GM23338 (cell line): Measurements from ENCODE around the gene SUSD1. TPM values are rescaled to one million over a fixed set of nuclear protein-coding genes. Genes with fewer than 3 reads are reported as not detected.

Experiments
- ATAC-seq: fragments of 200-7000 bp; cut with Tn5 transposase; 3 replicates; pipeline ENCODE4 v1.9.1; 2020
- DNase-seq: peaks from one replicate; pipeline ENCODE4 v3.0.0-alpha.2; 2015; ENCODE audit warnings: low spot score
- H2AFZ ChIP-seq: fragments of 200-600 bp; sonication (generic); 2 replicates; pipeline ENCODE4 v1.8.0; 2016; ENCODE audit warnings: antibody characterized with exemption, mild to moderate bottlenecking, moderate library complexity
- H3F3A ChIP-seq: fragments of 200-600 bp; sonication (generic); replicated peaks from 2 replicates; pipeline ENCODE4 v1.8.0; 2017; ENCODE audit warnings: antibody characterized with exemption, mixed run types, low read depth
- H3K27ac ChIP-seq: fragments of 200-600 bp; sonication (generic); 2 replicates; pipeline ENCODE4 v1.6.1; 2016; ENCODE audit warnings: low read depth
- H3K27me3 ChIP-seq: fragments of 200-600 bp; sonication (generic); 2 replicates; pipeline ENCODE4 v1.8.0; 2016; ENCODE audit warnings: mild to moderate bottlenecking, mixed run types, moderate library complexity; ENCODE audit not compliant: insufficient read depth
- H3K36me3 ChIP-seq: fragments of 200-600 bp; sonication (generic); 2 replicates; pipeline ENCODE4 v1.8.0; 2016; ENCODE audit warnings: mild to moderate bottlenecking; ENCODE audit not compliant: insufficient read depth
- H3K4me1 ChIP-seq: fragments of 200-600 bp; sonication (generic); 2 replicates; pipeline ENCODE4 v1.8.0; 2016; ENCODE audit warnings: mild to moderate bottlenecking, moderate library complexity; ENCODE audit not compliant: insufficient read depth
- H3K4me2 ChIP-seq: fragments of 200-600 bp; sonication (generic); 2 replicates; pipeline ENCODE4 v1.7.1; 2017; ENCODE audit warnings: mixed run types
- H3K4me3 ChIP-seq: fragments of 200-600 bp; sonication (generic); 2 replicates; pipeline ENCODE4 v1.6.1; 2016; ENCODE audit warnings: mixed run types
- H3K79me2 ChIP-seq: fragments of 200-600 bp; sonication (generic); replicated peaks from 2 replicates; pipeline ENCODE4 v1.8.0; 2017; ENCODE audit warnings: mild to moderate bottlenecking; ENCODE audit not compliant: insufficient read depth
- H3K9me2 ChIP-seq: fragments of 200-600 bp; sonication (generic); 2 replicates; pipeline ENCODE4 v1.8.0; 2017; ENCODE audit not compliant: insufficient read depth
- H4K20me1 ChIP-seq: fragments of 200-600 bp; sonication (generic); replicated peaks from 2 replicates; pipeline ENCODE4 v1.8.0; 2017; ENCODE audit warnings: mild to moderate bottlenecking; ENCODE audit not compliant: insufficient read depth
- H3K27ac Mint-ChIP-seq: 2 replicates; pipeline ENCODE4 v1.8.0; 2020; ENCODE audit warnings: inconsistent platforms, mild to moderate bottlenecking, moderate library complexity, mixed read lengths
- H3K27me3 Mint-ChIP-seq: 3 replicates; pipeline ENCODE4 v1.8.0; 2022; ENCODE audit warnings: low read depth, mild to moderate bottlenecking, moderate library complexity, mixed read lengths, inconsistent platforms; ENCODE audit not compliant: insufficient read depth, poor library complexity
- H3K36me3 Mint-ChIP-seq: 3 replicates; pipeline ENCODE4 v1.8.0; 2021; ENCODE audit warnings: low read depth, mild to moderate bottlenecking, inconsistent platforms, moderate library complexity, mixed read lengths
- H3K4me1 Mint-ChIP-seq: 3 replicates; pipeline ENCODE4 v1.8.0; 2020; ENCODE audit warnings: mild to moderate bottlenecking, inconsistent platforms, mixed read lengths
- H3K4me3 Mint-ChIP-seq: 3 replicates; pipeline ENCODE4 v1.8.0; 2021; ENCODE audit warnings: moderate library complexity, mild to moderate bottlenecking, inconsistent platforms, mixed read lengths
- H3K9me3 Mint-ChIP-seq: 3 replicates; pipeline ENCODE4 v1.8.0; 2020; ENCODE audit warnings: moderate library complexity, mild to moderate bottlenecking, inconsistent platforms, mixed read lengths
- CTCF ChIP-seq, 2 experiments: fragments of 200-600 bp in 1 of 2; sonication (generic) in 1 of 2; conservative IDR thresholded peaks; 2 replicates each; pipeline versions ENCODE4 v1.5.1 to v1.6.1; 2016 to 2017; ENCODE audit warnings: antibody characterized with exemption in 2 of 2, low read depth in 2 of 2, mild to moderate bottlenecking in 2 of 2, moderate library complexity in 1 of 2
- EZH2phosphoT487 ChIP-seq: fragments of 200-600 bp; sonication (generic); IDR thresholded peaks from one replicate; pipeline ENCODE4 v1.8.1; 2018; ENCODE audit warnings: antibody characterized with exemption; ENCODE audit not compliant: unreplicated experiment
- JUNB ChIP-seq: IDR thresholded peaks from one replicate; pipeline ENCODE4 v1.6.1; 2016; ENCODE audit warnings: antibody characterized with exemption; ENCODE audit not compliant: unreplicated experiment
- POLR2AphosphoS5 ChIP-seq: IDR thresholded peaks from 2 replicates; pipeline ENCODE4 v1.6.1; 2016; ENCODE audit warnings: antibody characterized with exemption, low read depth
- ZNF114 ChIP-seq: fragments of 250-450 bp; sonication (Bioruptor Pico); IDR thresholded peaks from 2 replicates; pipeline ENCODE4 v1.5.0; 2020; ENCODE audit warnings: mild to moderate bottlenecking, moderate library complexity
- ZNF331 ChIP-seq: fragments of 250-450 bp; sonication (Bioruptor Pico); IDR thresholded peaks from 2 replicates; pipeline ENCODE4 v1.5.0; 2020; ENCODE audit warnings: low read depth, mild to moderate bottlenecking, moderate library complexity
- ZNF462 ChIP-seq: fragments of 250-450 bp; sonication (Bioruptor Pico); IDR thresholded peaks from 2 replicates; pipeline ENCODE4 v1.5.0; 2020; ENCODE audit warnings: mild to moderate bottlenecking, moderate library complexity
- polyA plus RNA-seq: library from polyadenylated mRNA; unstranded; fragments of >200 nt; fragmentation: Nextera tagmentation; extraction: Ambion mirVana; gene quantifications from 2 replicates; pipeline ENCODE4 v1.2.1, GENCODE V29; 2016
- total RNA-seq: library from RNA; depleted of rRNA; stranded (reverse); fragments of >200 nt; shearing (Covaris generic); gene quantifications from 2 replicates; pipeline ENCODE4 v1.2.3, GENCODE V29; 2014

The SUSD1 gene
- total and polyA plus RNA-seq, 2 experiments from 2014 or later, result 1.2 to 6.4 TPM

GRCh38 chr9:111999319-111999718, 175.8 kb downstream of the SUSD1 start (continued):
- no peak for TF ChIP-seq POLR2AphosphoS5
- TF ChIP-seq ZNF114 (CRISPR knock-in tag), result no peak
- no peak for TF ChIP-seq CTCF (conservative IDR thresholded peaks at IDR 0.05; ENCODE audit: low read depth in 2 of 2)
- TF ChIP-seq ZNF331, result no peak
- TF ChIP-seq JUNB, result no peak

GRCh38 chr9:111997831-111998230, 177.3 kb downstream of the SUSD1 start:
- Mint-ChIP-seq H3K27me3 (peaks cover 4% of the 10 kb centered on the region), H3K9me3 (no peaks in the 10 kb centered on the region), H3K4me1 (no peaks in the 10 kb centered on the region), H3K27ac (no peak overlapping the region), H3K36me3 (no peaks in the 10 kb centered on the region), H3K4me3 (no peak overlapping the region)
- Histone ChIP-seq H3K9me2 (no peaks in the 10 kb centered on the region), H3K4me3 (no peak overlapping the region), H2AFZ (no peak overlapping the region), H4K20me1 (no peaks in the 10 kb centered on the region), H3K27ac (no peak overlapping the region), H3K79me2 (no peaks in the 10 kb centered on the region), H3K4me2 (no peak overlapping the region), H3F3A (no peaks in the 10 kb centered on the region), H3K36me3 (no peaks in the 10 kb centered on the region), H3K4me1 (no peaks in the 10 kb centered on the region), H3K27me3 (no peaks in the 10 kb centered on the region)
- no peak for ATAC-seq
- no peak for TF ChIP-seq ZNF462 (CRISPR knock-in tag)
- TF ChIP-seq ZNF331, result no peak
- no peak for TF ChIP-seq EZH2phosphoT487
- DNase-seq, result no peak
